LHCN-M2 (cell line): ENCODE measurements around the gene PAX1. TPM values are rescaled to one million over a fixed set of nuclear protein-coding genes. Genes with fewer than 3 reads are reported as not detected.

Experiments used
- DNase-seq: peaks from one replicate; pipeline ENCODE4 v3.0.0-alpha.2; 2012; ENCODE audit warnings: low read depth
- total RNA-seq: library from RNA; depleted of rRNA; stranded (reverse); fragments of >200 nt; gene quantifications from 2 replicates; pipeline ENCODE4 v1.2.3, GENCODE V29; 2014; rRNA removed

Gene PAX1
- total RNA-seq, 1 experiment from 2014 or later: not detected

DNA sequence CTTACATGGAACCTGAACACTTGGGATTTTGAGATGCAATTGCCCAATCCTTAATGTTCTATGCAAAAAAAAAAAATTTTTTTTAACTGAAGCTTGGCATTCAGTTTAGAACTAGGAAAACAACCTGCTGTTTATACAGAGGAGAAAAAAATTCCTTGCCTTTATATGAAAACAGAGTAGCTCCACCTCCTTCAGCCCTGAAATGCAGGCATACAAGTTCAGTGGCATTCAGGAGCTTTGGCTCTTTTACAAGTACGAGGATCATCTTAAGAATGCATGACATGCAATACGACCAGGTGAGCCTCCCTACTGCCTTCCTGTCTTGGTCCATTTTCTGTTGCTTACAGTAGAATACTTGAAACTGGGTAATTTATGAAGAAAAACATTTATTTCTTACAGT, 20.4 kb downstream of the PAX1 start:
- no peak for DNase-seq

DNA sequence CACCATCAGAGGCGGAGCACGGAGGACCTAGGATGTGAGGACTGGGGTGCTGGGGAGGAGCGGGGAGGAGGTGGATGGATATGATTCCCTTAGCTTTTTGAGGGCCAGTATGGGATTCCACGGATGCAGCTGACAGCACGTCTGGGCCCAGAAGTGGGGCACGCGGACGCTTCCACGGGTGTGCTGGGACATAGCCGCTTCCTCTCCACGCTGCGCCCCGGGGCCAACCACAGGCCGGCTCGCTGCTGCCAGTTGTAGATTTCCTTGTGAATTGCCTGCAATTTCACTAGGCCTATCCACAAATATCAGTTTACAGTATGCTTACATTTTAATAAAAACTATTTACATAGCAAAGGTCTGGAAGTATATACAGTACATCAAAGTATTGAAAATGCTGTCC, 23.9 kb downstream of the PAX1 start:
- no peak for DNase-seq

DNA sequence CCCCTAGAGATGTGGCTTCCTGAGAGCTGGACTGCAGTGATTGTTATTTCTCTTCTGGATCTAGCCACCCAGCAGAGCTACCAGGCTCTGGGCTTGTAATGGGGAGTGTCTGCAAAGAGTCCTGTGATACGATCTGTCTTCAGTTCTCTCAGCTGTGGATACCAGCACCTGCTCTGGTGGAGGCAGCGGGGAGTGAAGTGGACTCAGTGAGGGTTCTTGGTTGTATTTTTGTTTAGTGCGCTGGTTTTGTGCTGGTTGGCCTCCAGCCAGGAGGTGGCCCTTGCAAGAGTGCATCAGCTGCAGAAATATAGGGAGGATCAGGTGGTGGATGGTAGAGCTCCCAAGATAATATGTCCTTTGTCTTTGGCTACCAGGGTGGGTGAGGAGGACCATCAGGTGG, 33.7 kb downstream of the PAX1 start:
- DNase-seq: no peak

- DNase-seq: no peak
These were observed 34.2 kb downstream of the PAX1 start for GRCh38 chr20:21739682-21740081.

GRCh38 chr20:21741266-21741665, 35.8 kb downstream of the PAX1 start:
- DNase-seq: no peak

GRCh38 chr20:21762646-21763045, 57.2 kb downstream of the PAX1 start:
- no peak for DNase-seq

DNA sequence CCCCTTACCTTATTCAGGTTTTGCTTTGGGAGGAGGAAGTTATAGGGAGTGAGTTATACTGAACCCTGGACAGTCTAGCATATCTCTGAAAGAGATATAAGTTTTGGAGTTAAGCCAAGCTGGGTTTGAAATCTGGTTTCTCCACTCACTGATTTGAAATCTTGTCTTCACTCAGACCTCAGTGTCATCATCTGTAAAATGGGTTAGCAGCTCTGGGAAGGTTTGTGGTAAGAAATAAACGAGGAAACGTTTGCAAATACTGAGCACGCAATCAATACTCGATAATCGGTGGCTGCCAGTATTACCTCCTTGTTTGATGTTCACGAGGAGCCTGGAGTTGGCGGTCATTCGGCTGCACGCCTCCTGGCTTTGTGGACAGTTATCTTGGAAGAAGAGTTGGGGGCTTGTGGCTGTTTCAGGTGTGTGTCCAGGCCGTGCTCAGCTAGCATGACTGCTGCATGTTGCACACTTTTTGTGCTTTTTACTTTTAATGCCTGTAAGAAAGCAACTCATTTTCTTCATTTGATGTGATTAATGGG, 61.8 kb downstream of the PAX1 start:
- DNase-seq: no peak

GRCh38 chr20:21767739-21768223, 62.3 kb downstream of the PAX1 start:
- no peak for DNase-seq

Other genes with a start within 250 kb of the PAX1 start
- gene NKX2-2, start 191.6 kb upstream of the PAX1 start, total RNA-seq: not detected in 2 replicates